ENCODE measurements around the gene TRAPPC1. TPM values are rescaled to one million over a fixed set of nuclear protein-coding genes. Genes with fewer than 3 reads are reported as not detected.

Gene TRAPPC1, protein sequence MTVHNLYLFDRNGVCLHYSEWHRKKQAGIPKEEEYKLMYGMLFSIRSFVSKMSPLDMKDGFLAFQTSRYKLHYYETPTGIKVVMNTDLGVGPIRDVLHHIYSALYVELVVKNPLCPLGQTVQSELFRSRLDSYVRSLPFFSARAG
- 35.8 and 37.8 TPM in 2 replicates for total RNA-seq (2014; rRNA removed; shearing (Covaris generic))
- 321 and 343 TPM in 2 replicates for polyA plus RNA-seq (2016; fragmentation: Nextera tagmentation; extraction: Ambion mirVana)

DNA sequence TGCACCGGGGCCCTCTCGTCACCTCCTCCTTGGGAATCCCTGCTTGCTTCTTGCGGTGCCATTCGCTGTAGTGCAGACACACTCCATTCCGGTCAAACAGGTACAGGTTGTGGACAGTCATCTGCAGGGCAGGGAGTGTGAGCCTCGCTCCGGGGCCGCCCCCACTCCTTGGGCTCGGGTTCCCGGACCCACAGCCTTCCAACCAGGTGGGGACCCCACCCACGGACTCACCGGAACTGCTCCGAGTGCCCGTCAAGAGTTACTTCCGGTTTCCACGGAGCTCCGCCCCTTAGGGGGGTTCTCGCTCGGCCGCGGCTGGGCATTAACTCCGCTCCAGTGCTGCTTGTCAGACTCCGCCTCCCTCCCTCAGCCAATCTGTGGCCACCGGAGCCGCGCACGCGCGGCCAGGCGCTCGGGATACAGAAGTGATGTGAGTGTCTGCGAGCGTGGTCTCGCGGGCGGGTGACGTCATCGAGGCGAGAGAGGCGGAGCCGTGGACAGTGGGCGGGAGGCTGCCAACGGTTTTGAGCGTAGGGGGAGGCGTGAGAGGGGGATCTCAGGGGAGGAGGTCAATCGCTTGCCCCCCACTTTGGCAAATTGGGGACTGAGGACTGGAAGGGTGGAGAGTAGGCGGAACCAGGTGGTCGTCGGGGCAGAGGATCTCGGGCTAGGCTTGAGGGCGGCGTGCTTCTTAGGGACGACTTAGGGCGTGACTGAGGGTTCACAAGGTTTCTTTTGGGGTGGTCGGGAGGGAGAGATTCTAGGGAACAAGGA is at the start of gene TRAPPC1, which contains the start of gene CNTROB:
Gene TRAPPC1, minus strand, starts transcription at position 238 of the 774 bp plus-strand sequence. Its CDS starts 117 bp downstream, at position 121.
Gene CNTROB, plus strand, starts transcription at position 498 of the 774 bp plus-strand sequence. CDS start 874 bp downstream, outside the sequence.
- Histone ChIP-seq H4K20me1 (ENCODE audit: insufficient read depth) (no peaks in the 10 kb centered on the region), H3K27ac (peak within 1 kb of the TSS; percentile 44), H3K9ac (peak within 1 kb of the TSS; percentile 86), H3K4me3 (peak within 1 kb of the TSS; percentile 83), H3K27me3 (replicated peaks; ENCODE audit: insufficient read depth) (no peaks in the 10 kb centered on the region), H3K9me2 (ENCODE audit: insufficient read depth) (no peaks in the 10 kb centered on the region), H3K4me1 (ENCODE audit: insufficient read depth) (peaks cover 8% of the 10 kb centered on the region), H3K4me2 (ENCODE audit: unreplicated experiment) (peak within 1 kb of the TSS; percentile 90), H3F3A (ENCODE audit: insufficient read depth) (no peaks in the 10 kb centered on the region), H3K79me2 (ENCODE audit: insufficient read depth) (peaks cover 47% of the 10 kb centered on the region), H3K9me3 (ENCODE audit: low read depth) (no peaks in the 10 kb centered on the region), H3K36me3 (ENCODE audit: low read depth) (peaks cover 2% of the 10 kb centered on the region; the same call in 1 of the 2 replicates), H2AFZ (peak within 1 kb of the TSS; percentile 90)
- 1% methylated on average over 41 to 49 of the region's 55 CpGs for WGBS, 2 experiments (ENCODE audit: low coverage in 1 of 2, low lambda C conversion rate in 2 of 2, missing lambda C conversion rate in 2 of 2)
- DNase-seq: peak; percentile 99
- no peak for TF ChIP-seq EZH2 (IDR thresholded peaks at IDR 0.05; ENCODE audit: insufficient read depth, poor library complexity, severe bottlenecking)
- no peak for TF ChIP-seq EZH2phosphoT487 (IDR thresholded peaks at IDR 0.05; ENCODE audit: insufficient read depth, low read depth)
- in situ Hi-C loops (cut with MboI): no loop called here

DNA sequence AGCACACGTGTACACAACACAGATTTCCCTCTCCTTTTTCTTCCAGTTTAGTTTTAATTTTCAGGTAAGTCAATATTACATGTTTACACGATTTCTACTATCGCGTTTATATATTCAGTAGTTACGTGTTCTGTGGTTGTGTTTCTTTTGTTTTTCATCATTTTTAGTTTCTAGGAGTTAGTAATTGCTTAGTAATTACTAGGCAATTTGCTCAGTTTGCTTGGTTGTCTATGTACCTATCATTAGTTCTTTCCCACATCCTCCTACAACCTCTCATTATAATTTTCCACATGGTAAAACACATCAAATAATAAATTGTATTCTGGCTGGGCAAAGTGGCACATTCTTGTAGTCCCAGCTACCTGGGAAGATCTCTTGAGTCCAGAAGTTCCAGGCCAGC is 46.1 kb upstream of the TRAPPC1 start:
- 65 to 70% methylated on average over 5 of the region's 5 CpGs for WGBS, 2 experiments (ENCODE audit: low coverage in 1 of 2, low lambda C conversion rate in 2 of 2, missing lambda C conversion rate in 2 of 2)
- Histone ChIP-seq H3K79me2 (ENCODE audit: insufficient read depth) (no peaks in the 10 kb centered on the region), H3K9me3 (ENCODE audit: low read depth) (no peaks in the 10 kb centered on the region), H3K9ac (no peak overlapping the region), H3K27ac (no peak overlapping the region), H3K36me3 (ENCODE audit: low read depth) (no peaks in the 10 kb centered on the region), H3K4me2 (ENCODE audit: unreplicated experiment) (no peak overlapping the region), H3K9me2 (ENCODE audit: insufficient read depth) (no peaks in the 10 kb centered on the region), H3F3A (ENCODE audit: insufficient read depth) (peaks cover 13% of the 10 kb centered on the region), H3K4me1 (ENCODE audit: insufficient read depth) (peaks cover 14% of the 10 kb centered on the region), H4K20me1 (ENCODE audit: insufficient read depth) (no peaks in the 10 kb centered on the region), H3K4me3 (no peak overlapping the region), H2AFZ (no peak overlapping the region), H3K27me3 (replicated peaks; ENCODE audit: insufficient read depth) (no peaks in the 10 kb centered on the region)
- in situ Hi-C loops (cut with MboI): no loop called here
- no peak for TF ChIP-seq EZH2 (IDR thresholded peaks at IDR 0.05; ENCODE audit: insufficient read depth, poor library complexity, severe bottlenecking)
- no peak for TF ChIP-seq EZH2phosphoT487 (IDR thresholded peaks at IDR 0.05; ENCODE audit: insufficient read depth, low read depth)
- DNase-seq: no peak

DNA sequence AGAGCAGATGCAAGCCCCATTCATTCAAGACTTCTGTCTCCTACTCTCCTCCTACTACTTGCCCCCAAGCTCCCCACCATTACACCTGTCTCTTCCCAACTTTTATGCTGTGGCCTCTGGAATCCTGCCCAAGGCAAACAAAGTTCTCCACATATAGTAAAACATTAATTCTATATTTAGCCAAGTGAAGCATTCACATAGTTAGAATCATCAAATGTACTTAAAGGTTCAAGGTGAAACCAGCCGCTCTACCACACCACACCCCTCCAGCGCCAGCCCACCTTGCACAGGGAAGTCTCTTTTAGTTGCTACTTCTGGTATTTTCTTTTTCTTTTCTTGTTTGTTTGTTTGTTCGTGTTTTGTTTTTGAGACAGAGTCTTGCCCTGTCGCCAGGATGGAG is 45.3 kb upstream of the TRAPPC1 start:
- in situ Hi-C loops (cut with MboI): no loop called here

DNA sequence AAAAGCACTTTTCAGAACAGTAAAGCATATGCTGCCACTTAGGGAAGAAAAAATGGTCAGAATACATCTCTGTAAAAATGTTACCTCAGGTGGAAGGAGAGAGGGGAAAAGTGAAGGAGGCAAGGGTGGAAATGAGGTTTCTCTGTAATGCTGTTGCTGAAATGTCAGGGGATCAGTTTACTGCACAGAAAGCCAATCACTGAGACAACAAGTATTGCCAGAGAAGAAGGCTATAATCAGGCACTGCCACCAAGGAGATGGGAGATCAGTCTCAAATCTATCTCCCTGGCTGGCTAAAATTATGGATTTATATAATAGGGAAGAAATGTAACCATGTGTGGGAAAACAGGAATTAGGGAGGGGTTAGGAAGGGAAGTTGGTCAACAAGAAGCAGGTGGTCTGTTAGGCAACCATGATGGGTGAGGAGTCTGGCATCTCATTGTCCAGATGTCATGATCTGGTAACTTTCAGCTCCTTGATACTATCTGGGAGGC is 42.9 kb upstream of the TRAPPC1 start:
- no peak overlapping the region for H3K9ac ChIP-seq
- no peaks in the 10 kb centered on the region for H3K9me3 ChIP-seq (ENCODE audit: low read depth)
- H3K27ac ChIP-seq: no peak overlapping the region
- no peaks in the 10 kb centered on the region for H4K20me1 ChIP-seq (ENCODE audit: insufficient read depth)
- no peaks in the 10 kb centered on the region for H3K79me2 ChIP-seq (ENCODE audit: insufficient read depth)
- in situ Hi-C loops (cut with MboI): no loop called here
- H3K4me3 ChIP-seq: no peak overlapping the region
- H3K4me2 ChIP-seq (ENCODE audit: unreplicated experiment): no peak overlapping the region
- TF ChIP-seq EZH2 (IDR thresholded peaks at IDR 0.05; ENCODE audit: insufficient read depth, poor library complexity, severe bottlenecking) (no peak), EZH2phosphoT487 (IDR thresholded peaks at IDR 0.05; ENCODE audit: insufficient read depth, low read depth) (no peak)
- H3K9me2 ChIP-seq (ENCODE audit: insufficient read depth): no peaks in the 10 kb centered on the region
- no peaks in the 10 kb centered on the region for H3K4me1 ChIP-seq (ENCODE audit: insufficient read depth)
- no peaks in the 10 kb centered on the region for H3K27me3 ChIP-seq (replicated peaks; ENCODE audit: insufficient read depth)
- H2AFZ ChIP-seq: no peak overlapping the region
- no peak for DNase-seq
- H3F3A ChIP-seq (ENCODE audit: insufficient read depth): no peaks in the 10 kb centered on the region
- no peaks in the 10 kb centered on the region for H3K36me3 ChIP-seq (ENCODE audit: low read depth)

More for the DNA sequence above, 45.3 kb upstream of the TRAPPC1 start:
- H3K4me1 ChIP-seq (ENCODE audit: insufficient read depth): peaks cover 6% of the 10 kb centered on the region
- no peaks in the 10 kb centered on the region for H3K36me3 ChIP-seq (ENCODE audit: low read depth)
- H3K4me2 ChIP-seq (ENCODE audit: unreplicated experiment): no peak overlapping the region
- peaks cover 5% of the 10 kb centered on the region for H3F3A ChIP-seq (ENCODE audit: insufficient read depth)
- H3K4me3 ChIP-seq: no peak overlapping the region
- TF ChIP-seq EZH2phosphoT487 (IDR thresholded peaks at IDR 0.05; ENCODE audit: insufficient read depth, low read depth) (no peak), EZH2 (IDR thresholded peaks at IDR 0.05; ENCODE audit: insufficient read depth, poor library complexity, severe bottlenecking) (no peak)
- no peaks in the 10 kb centered on the region for H3K79me2 ChIP-seq (ENCODE audit: insufficient read depth)
- H3K9me2 ChIP-seq (ENCODE audit: insufficient read depth): no peaks in the 10 kb centered on the region
- no peaks in the 10 kb centered on the region for H3K27me3 ChIP-seq (replicated peaks; ENCODE audit: insufficient read depth)
- no peak for DNase-seq
- H3K27ac ChIP-seq: no peak overlapping the region
- H3K9me3 ChIP-seq (ENCODE audit: low read depth): no peaks in the 10 kb centered on the region
- H3K9ac ChIP-seq: no peak overlapping the region
- no peaks in the 10 kb centered on the region for H4K20me1 ChIP-seq (ENCODE audit: insufficient read depth)
- H2AFZ ChIP-seq: no peak overlapping the region
- WGBS, 2 experiments (ENCODE audit: low coverage in 1 of 2, low lambda C conversion rate in 2 of 2, missing lambda C conversion rate in 2 of 2): 70 to 86% methylated on average over 4 of the region's 4 CpGs

Data from GM23248 (cell line).